Measurements from ENCODE around the gene CHEK1. TPM values are rescaled to one million over a fixed set of nuclear protein-coding genes. Genes with fewer than 3 reads are reported as not detected.

CHEK1 gene
- total RNA-seq, 8 experiments from 2014 or later = 6.5 to 43.4 (median 11.7) TPM

DNA sequence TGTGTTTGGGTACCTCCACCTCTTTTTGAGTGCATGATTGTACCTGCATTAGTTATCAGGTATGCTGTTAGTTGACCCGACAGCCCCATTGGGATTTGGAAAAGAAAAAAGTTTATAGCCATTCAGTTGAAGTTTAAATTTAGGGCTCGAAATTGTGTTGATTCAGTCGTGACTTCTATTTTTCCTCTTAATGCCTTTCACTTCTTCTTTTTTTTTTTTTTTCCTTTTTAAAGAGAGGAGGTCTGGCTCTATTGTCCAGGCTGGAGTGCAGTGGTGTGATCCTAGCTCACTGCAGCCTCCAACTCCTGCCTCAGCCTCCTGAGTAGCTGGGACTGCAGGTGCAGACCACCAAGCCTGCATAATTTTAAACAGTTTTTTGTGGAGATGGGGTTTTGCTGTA lies 30.0 kb upstream of the CHEK1 start:
- 60 to 100% (median 78%) methylated on average over 2 to 3 of the region's 3 CpGs; no CpG with 5 or more reads in 2 of the 10 experiments for WGBS, 10 experiments
- in situ Hi-C loops (cut with MboI; ENCODE audit: low pct_unique_long_range_greater_than_20kb in 2 of 9, low sequenced_read_pairs in 9 of 9, unreplicated experiment in 9 of 9) = no loop called here
- no peak overlapping the region for H3K4me3 ChIP-seq

DNA sequence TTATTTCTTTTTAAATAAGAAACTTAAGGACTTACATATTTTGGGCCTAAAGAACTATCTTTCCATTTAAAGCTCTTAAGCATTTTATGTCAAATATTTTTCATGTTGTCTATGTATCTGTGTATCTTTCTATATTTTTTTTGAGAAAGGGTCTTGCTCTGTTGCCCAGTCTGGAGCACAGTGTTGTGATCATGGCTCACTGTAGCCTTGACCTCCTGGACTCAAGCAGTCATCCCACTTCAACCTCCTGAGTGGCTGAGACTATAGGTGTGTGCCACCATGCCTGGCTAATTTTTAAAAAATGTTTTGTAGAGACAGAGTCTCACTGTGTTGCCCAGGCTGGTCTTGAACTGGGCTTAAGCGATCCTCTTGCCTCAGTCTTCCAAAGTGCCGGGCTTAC lies 24.3 kb upstream of the CHEK1 start:
- Histone ChIP-seq H3K27ac (no peak overlapping the region), H3K4me3 (no peak overlapping the region), H3K4me1 (replicated peaks in 1 of 2) (no peaks in the 10 kb centered on the region)
- no peak for ATAC-seq (replicated peaks in 6 of 8)
- in situ Hi-C loops (cut with MboI; ENCODE audit: low pct_unique_long_range_greater_than_20kb in 2 of 9, low sequenced_read_pairs in 9 of 9, unreplicated experiment in 9 of 9) = no loop called here
- WGBS, 10 experiments = 90 to 100% (median 100%) methylated on average over 1 to 2 of the region's 2 CpGs; no CpG with 5 or more reads in 3 of the 10 experiments

More for the DNA sequence above, 30.0 kb upstream of the CHEK1 start:
- peaks cover 13 to 17% of the 10 kb centered on the region in 2 donors for H3K4me1 ChIP-seq (replicated peaks in 1 of 2)
- no peak overlapping the region for H3K27ac ChIP-seq
- no peak for ATAC-seq (replicated peaks in 6 of 8)

DNA sequence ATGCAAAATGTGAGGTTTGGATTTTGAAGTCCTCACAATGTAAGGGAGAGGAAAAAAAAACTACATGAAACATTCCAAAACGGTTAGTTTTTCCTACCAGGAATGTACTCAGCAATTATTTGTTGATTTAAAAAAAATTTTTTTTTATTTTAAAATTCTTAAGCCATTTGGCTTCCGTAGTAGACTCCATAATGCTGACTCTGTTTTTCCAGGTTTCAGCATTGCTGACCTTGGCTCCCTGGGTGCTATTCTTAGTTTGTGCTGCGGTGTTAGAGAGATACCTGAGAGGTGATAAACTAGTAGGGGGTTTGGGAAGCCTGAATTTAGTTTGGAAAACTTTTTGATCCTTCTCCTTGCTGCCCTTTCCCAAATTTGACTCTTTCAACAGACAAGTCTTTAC lies 21.8 kb upstream of the CHEK1 start:
- in situ Hi-C loops (cut with MboI; ENCODE audit: low pct_unique_long_range_greater_than_20kb in 2 of 9, low sequenced_read_pairs in 9 of 9, unreplicated experiment in 9 of 9) = no loop called here
- H3K4me1 ChIP-seq (replicated peaks in 1 of 2) = no peaks in the 10 kb centered on the region
- no peak for ATAC-seq (replicated peaks in 6 of 8)
- H3K4me3 ChIP-seq = no peak overlapping the region
- H3K27ac ChIP-seq = no peak overlapping the region
- 25 to 100% (median 93%) methylated on average over 2 to 3 of the region's 3 CpGs for WGBS, 10 experiments

DNA sequence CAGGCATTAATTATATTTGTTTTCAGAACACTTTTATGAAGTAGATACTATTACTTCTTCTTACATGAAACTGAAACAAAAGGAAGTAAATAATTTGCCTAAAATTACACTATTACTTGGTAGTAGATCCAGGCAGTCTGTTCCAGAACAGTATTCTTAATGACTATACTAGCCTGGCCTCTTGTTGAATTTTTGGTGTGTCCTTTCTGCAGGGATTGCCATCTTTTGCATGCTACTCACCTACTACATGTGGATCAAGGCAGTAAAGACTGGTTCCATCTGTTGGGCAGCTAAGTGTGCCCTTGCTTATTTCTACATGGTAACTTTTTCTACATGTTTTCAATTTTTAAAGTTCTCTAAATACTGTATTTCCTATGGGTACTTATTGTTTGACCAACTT lies 19.5 kb upstream of the CHEK1 start:
- peak in 2 of 8 experiments; percentile 72 to 88 for ATAC-seq (replicated peaks in 6 of 8)
- in situ Hi-C loops (cut with MboI; ENCODE audit: low pct_unique_long_range_greater_than_20kb in 2 of 9, low sequenced_read_pairs in 9 of 9, unreplicated experiment in 9 of 9) = no loop called here
- no peaks in the 10 kb centered on the region for H3K4me1 ChIP-seq (replicated peaks in 1 of 2)

DNA sequence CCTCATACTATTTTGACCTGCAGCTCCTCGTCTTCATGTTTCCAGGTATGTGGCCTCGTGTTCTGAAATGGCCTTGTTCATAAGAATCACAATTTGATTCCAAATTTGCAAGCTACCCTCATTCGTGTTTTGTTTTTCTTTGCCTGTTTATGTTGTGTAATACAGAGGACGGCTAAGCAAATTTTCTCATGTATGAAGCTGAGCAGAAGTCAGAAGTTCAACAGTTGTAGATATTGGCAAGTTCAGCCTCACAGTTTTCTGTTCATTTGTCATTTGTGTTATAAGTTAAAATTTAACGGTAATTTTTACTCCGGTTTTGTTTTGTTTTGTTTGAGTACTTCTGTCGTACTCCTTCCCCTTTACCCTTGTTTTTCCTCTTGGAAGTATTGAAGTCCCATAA lies 15.4 kb upstream of the CHEK1 start:
- Histone ChIP-seq H3K4me3 (no peak overlapping the region), H3K27ac (no peak overlapping the region), H3K4me1 (replicated peaks in 1 of 2) (no peaks in the 10 kb centered on the region)
- WGBS, 10 experiments = 58 to 100% (median 91%) methylated on average over 1 to 7 of the region's 7 CpGs
- ATAC-seq (replicated peaks in 6 of 8) = no peak
- in situ Hi-C loops (cut with MboI; ENCODE audit: low pct_unique_long_range_greater_than_20kb in 2 of 9, low sequenced_read_pairs in 9 of 9, unreplicated experiment in 9 of 9) = no loop called here

More for the DNA sequence above, 19.5 kb upstream of the CHEK1 start:
- no peak overlapping the region for H3K27ac ChIP-seq
- H3K4me3 ChIP-seq = no peak overlapping the region

DNA sequence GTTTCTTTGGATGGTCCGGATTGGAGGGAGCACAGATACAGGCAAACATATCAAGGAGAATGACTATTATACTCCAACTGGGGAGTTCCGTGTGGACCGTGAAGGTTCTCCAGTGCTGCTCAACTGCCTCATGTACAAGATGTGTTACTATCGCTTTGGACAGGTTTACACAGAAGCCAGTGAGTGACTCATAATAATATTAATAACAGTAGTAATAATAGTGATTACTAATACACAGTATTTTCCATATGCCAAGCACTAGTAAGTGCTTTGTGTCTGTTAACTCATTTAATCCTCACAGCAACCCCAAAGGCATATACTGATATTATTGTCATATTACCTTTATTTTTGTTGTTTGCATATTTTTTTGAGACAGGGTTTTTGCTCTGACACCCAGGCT lies 6.6 kb upstream of the CHEK1 start:
- Histone ChIP-seq H3K4me3 (no peak overlapping the region), H3K4me1 (replicated peaks in 1 of 2) (no peaks in the 10 kb centered on the region), H3K27ac (no peak overlapping the region)
- in situ Hi-C loops (cut with MboI; ENCODE audit: low pct_unique_long_range_greater_than_20kb in 2 of 9, low sequenced_read_pairs in 9 of 9, unreplicated experiment in 9 of 9) = no loop called here
- 85 to 100% (median 100%) methylated on average over 1 to 4 of the region's 4 CpGs; no CpG with 5 or more reads in 1 of the 10 experiments for WGBS, 10 experiments
- no peak for ATAC-seq (replicated peaks in 6 of 8)

DNA sequence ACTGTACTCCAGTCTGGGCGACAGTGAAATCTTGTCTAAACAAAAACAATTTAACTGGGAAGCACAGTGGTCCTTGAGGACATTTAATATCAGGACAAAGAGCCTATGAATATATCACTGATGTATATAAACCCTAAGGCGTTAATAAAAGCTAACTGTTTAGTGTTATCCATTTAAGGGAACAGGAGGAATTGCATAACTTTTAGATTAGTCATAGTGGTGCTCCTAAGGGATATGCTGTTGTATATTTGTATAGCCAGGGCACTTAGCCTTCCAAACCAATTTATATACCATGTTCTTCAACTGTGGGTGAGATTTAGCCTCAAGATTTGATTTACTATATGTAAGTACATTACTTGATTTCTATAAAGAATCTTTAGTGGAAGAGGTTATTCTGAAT lies 3.0 kb upstream of the CHEK1 start:
- no peak overlapping the region for H3K4me3 ChIP-seq
- in situ Hi-C loops (cut with MboI; ENCODE audit: low pct_unique_long_range_greater_than_20kb in 2 of 9, low sequenced_read_pairs in 9 of 9, unreplicated experiment in 9 of 9) = loop anchor here in 1 of 9 experiments (10.0 kb wide), 1 partner anchor 253 kb away; no protein-coding TSS in a partner anchor
- WGBS, 10 experiments = 38 to 100% (median 90%) methylated on average over 1 to 2 of the region's 2 CpGs; no CpG with 5 or more reads in 4 of the 10 experiments
- ATAC-seq (replicated peaks in 6 of 8) = no peak
- H3K4me1 ChIP-seq (replicated peaks in 1 of 2) = peaks cover 3 to 4% of the 10 kb centered on the region in 2 donors
- no peak overlapping the region for H3K27ac ChIP-seq

DNA sequence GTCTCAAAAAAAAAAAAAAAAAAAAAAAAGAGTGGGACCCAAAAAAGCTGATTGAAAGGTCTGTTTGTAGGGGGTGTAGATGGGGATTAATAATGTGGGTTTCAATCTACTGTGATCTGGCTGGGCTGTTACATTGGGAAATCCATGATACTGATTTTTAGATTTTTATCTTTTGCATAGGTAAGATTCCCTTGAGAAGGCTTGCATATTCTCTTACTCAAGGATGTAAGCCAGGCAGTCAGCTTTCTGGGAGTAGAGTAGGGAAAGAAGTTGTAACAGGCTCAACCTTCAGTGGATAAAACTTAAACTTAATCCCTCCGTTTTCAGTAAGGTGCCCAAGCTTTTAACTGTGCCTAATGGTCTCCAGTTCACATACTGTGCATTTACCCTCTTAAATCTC lies 1.9 kb upstream of the CHEK1 start:
- Histone ChIP-seq H3K4me1 (replicated peaks in 1 of 2) (peaks cover 11 to 13% of the 10 kb centered on the region in 2 donors), H3K4me3 (no peak overlapping the region), H3K27ac (no peak overlapping the region)
- WGBS, 10 experiments = 29 to 100% (median 100%) methylated on average over 1 of the region's 1 CpG; no CpG with 5 or more reads in 4 of the 10 experiments
- ATAC-seq (replicated peaks in 6 of 8) = no peak
- in situ Hi-C loops (cut with MboI; ENCODE audit: low pct_unique_long_range_greater_than_20kb in 2 of 9, low sequenced_read_pairs in 9 of 9, unreplicated experiment in 9 of 9) = loop anchor here in 1 of 9 experiments (10.0 kb wide), 1 partner anchor 252 kb away; no protein-coding TSS in a partner anchor

DNA sequence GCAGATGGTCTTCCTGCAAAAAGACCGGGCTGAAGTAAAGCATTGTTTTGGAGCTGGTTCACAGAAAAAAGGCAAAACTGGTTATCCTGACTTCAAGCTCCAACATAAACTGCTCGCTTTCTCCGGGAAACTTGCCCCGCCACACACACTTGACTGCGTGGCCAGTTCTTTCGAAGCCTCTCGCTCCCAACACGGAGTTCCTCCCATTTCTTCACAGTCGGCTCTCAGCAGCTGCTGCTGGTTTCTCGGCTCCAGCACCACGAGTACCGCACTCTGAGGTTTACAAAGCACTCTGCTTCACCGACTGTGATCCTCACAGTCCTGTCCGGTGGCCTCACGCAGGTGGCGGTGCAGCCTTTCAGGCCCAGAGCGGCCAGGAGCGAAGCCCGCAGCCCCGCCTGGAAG lies 264 bp downstream of the CHEK1 start:
- in situ Hi-C loops (cut with MboI; ENCODE audit: low pct_unique_long_range_greater_than_20kb in 2 of 9, low sequenced_read_pairs in 9 of 9, unreplicated experiment in 9 of 9) = loop anchor here in 3 of 9 experiments (10.0 to 25.0 kb wide), 2 partner anchors 237 to 250 kb away; no protein-coding TSS in a partner anchor
- H3K27ac ChIP-seq = peak overlapping the region; percentile 95 to 96
- WGBS, 10 experiments = 0 to 20% (median 3%) methylated on average over 1 to 8 of the region's 20 CpGs; no CpG with 5 or more reads in 2 of the 10 experiments
- H3K4me3 ChIP-seq = peak overlapping the region; percentile 48 to 77 (median 62)
- peaks cover 11 to 13% of the 10 kb centered on the region in 2 donors for H3K4me1 ChIP-seq (replicated peaks in 1 of 2)
- peak in 2 of 8 experiments; percentile 32 to 35 for ATAC-seq (replicated peaks in 6 of 8)

DNA sequence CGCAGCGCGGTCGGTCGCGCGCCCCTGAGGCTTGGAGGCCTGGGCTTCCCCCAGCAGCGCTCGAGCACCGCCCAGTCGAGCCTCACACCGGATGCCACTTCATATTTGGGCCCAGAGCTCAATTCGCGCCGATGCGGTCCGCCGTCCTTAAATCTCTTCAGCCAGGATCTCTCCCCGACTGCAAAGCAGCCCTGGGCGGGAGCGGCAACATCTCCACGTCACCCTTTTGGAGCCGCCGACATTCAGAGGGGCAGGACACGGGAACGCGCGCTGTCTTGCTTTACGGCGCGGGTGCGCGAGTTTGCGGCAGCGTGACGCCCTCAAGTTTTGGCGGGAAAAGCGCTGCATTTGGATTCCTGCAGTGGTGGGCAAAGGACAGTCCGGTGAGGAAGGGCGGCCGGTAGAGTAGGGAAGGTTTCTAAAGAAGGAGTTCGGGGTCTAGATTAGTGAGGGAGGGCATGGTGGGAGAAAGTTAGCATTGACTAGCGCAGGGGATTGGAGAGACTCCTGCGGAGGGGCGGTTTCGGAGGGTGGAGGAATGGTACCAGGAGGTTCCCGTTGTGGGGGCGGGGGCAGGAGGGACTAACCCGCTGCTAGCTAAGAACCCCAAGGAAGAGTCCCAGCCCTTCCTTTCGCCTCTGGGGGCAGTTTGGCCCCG lies 796 bp downstream of the CHEK1 start:
- ATAC-seq (replicated peaks in 6 of 8) = peak; percentile 68 to 87 (median 81)

DNA sequence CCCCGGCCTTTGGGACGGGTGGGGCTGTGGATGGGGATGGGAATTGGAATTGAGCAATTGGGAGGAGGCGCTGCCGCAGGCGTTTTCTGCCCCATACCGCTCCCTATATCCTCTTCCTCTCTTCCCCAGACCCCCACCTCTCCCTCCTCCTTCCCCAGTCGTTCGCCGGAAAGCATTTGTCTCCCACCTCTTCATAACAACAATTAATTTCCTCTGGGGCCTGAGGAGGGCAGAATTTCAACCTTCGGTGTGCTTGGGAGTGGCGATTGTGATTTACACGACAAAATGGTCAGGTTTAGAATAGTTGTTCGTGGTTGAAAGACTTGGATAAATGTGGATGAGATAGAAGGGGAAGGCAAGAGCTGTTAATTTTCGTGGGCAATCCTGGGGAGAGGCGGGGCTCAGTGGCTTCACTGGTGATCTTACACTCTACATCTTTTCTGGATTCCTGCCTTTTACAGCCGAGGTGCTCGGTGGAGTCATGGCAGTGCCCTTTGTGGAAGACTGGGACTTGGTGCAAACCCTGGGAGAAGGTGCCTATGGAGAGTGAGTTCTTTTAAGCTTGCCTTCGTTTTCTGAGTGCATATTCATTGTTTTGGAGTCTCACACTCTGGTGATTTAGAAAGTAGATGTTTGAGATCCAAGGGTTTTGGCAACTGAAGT lies 1.5 kb downstream of the CHEK1 start:
- Histone ChIP-seq H3K4me3 (peak overlapping the region; percentile 48 to 77 (median 62)), H3K4me1 (replicated peaks in 1 of 2) (peaks cover 11 to 13% of the 10 kb centered on the region in 2 donors), H3K27ac (peak overlapping the region; percentile 34 to 95)
- in situ Hi-C loops (cut with MboI; ENCODE audit: low pct_unique_long_range_greater_than_20kb in 2 of 9, low sequenced_read_pairs in 9 of 9, unreplicated experiment in 9 of 9) = loop anchor here in 3 of 9 experiments (10.0 to 25.0 kb wide), 2 partner anchors 236 to 248 kb away; no protein-coding TSS in a partner anchor
- peak; percentile 8 to 63 (median 52) for ATAC-seq (replicated peaks in 6 of 8)
- 0 to 10% (median 0%) methylated on average over 2 to 5 of the region's 18 CpGs; no CpG with 5 or more reads in 5 of the 10 experiments for WGBS, 10 experiments

More for the DNA sequence above, 796 bp downstream of the CHEK1 start:
- 0 to 2% (median 0%) methylated on average over 2 to 17 of the region's 51 CpGs; no CpG with 5 or more reads in 7 of the 10 experiments for WGBS, 10 experiments
- Histone ChIP-seq H3K27ac (peak overlapping the region; percentile 95 to 96), H3K4me3 (peak overlapping the region; percentile 48 to 77 (median 62)), H3K4me1 (replicated peaks in 1 of 2) (peaks cover 11 to 13% of the 10 kb centered on the region in 2 donors)
- in situ Hi-C loops (cut with MboI; ENCODE audit: low pct_unique_long_range_greater_than_20kb in 2 of 9, low sequenced_read_pairs in 9 of 9, unreplicated experiment in 9 of 9) = loop anchor here in 3 of 9 experiments (10.0 to 25.0 kb wide), 2 partner anchors 237 to 249 kb away; no protein-coding TSS in a partner anchor

DNA sequence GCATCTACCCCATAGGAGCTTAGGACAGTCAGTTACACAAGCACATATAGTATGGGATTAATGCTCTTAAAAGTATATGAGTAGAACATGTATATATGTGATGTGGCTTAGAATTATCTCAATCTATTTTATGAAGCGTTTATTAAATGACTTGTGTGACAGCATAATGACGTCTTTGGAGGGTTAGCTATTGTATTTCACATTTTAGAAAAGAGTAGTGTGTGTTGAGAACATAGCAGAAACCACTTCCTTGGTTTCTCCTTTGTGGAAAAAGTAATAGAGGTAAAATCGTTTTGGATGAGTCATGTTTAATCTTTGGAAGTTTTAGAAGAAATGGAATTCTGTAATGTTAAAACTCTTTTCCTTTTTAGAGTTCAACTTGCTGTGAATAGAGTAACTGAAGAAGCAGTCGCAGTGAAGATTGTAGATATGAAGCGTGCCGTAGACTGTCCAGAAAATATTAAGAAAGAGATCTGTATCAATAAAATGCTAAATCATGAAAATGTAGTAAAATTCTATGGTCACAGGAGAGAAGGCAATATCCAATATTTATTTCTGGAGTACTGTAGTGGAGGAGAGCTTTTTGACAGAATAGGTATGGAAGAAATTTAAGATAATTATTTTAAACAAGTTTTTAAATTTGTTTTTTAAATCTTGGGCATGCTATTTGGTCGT lies 2.4 kb downstream of the CHEK1 start:
- in situ Hi-C loops (cut with MboI; ENCODE audit: low pct_unique_long_range_greater_than_20kb in 2 of 9, low sequenced_read_pairs in 9 of 9, unreplicated experiment in 9 of 9) = loop anchor here in 3 of 9 experiments (10.0 to 25.0 kb wide), 2 partner anchors 235 to 247 kb away; no protein-coding TSS in a partner anchor
- ATAC-seq (replicated peaks in 6 of 8) = no peak
- peaks cover 11 to 13% of the 10 kb centered on the region in 2 donors for H3K4me1 ChIP-seq (replicated peaks in 1 of 2)
- H3K27ac ChIP-seq = no peak overlapping the region
- H3K4me3 ChIP-seq = peak overlapping the region; percentile 48 to 77 (median 62)
- 17 to 89% (median 58%) methylated on average over 2 to 7 of the region's 7 CpGs for WGBS, 10 experiments

All from motor neuron (in vitro differentiated cells).